SK-N-SH treated with all-trans-retinoic acid at 6 μM for 48 hours (cell line): Measurements from ENCODE around the gene RNF126.

Experiments
- ATAC-seq: fragments of 200-7000 bp; cut with Tn5 transposase; 3 replicates; pipeline ENCODE4 v1.9.1; 2020; ENCODE audit warnings: mild to moderate bottlenecking, moderate library complexity
- ARNTL ChIP-seq: fragments of 450-650 bp; formaldehyde crosslinking; IDR thresholded peaks from 2 replicates; pipeline ENCODE4 v1.5.0; 2020; ENCODE audit warnings: low read depth, mild to moderate bottlenecking, moderate library complexity, borderline replicate concordance
- BACH2 ChIP-seq: fragments of 250-450 bp; sonication (Bioruptor Pico); IDR thresholded peaks from 2 replicates; pipeline ENCODE4 v1.9.0; 2021; ENCODE audit warnings: mild to moderate bottlenecking, borderline replicate concordance
- CSDC2 ChIP-seq: fragments of 250-450 bp; sonication (Bioruptor Pico); IDR thresholded peaks from 2 replicates; pipeline ENCODE4 v1.5.0; 2020; ENCODE audit warnings: mild to moderate bottlenecking, moderate library complexity
- ESRRG ChIP-seq: fragments of 250-450 bp; sonication (Bioruptor Pico); IDR thresholded peaks from 2 replicates; pipeline ENCODE4 v1.6.1; 2021; ENCODE audit warnings: mild to moderate bottlenecking
- GLIS3 ChIP-seq: fragments of 250-450 bp; sonication (Bioruptor Pico); IDR thresholded peaks from 2 replicates; pipeline ENCODE4 v1.5.0; 2020; ENCODE audit warnings: mild to moderate bottlenecking, moderate library complexity
- OSR1 ChIP-seq: fragments of 250-450 bp; sonication (Bioruptor Pico); IDR thresholded peaks from 2 replicates; pipeline ENCODE4 v1.8.0; 2022; ENCODE audit warnings: moderate library complexity, mild to moderate bottlenecking, inconsistent platforms
- PATZ1 ChIP-seq: fragments of 250-450 bp; sonication (Bioruptor Pico); IDR thresholded peaks from 2 replicates; pipeline ENCODE4 v1.8.0; 2020; ENCODE audit warnings: mild to moderate bottlenecking, moderate library complexity, borderline replicate concordance
- PPARA ChIP-seq: fragments of 250-450 bp; sonication (Bioruptor Pico); IDR thresholded peaks from 2 replicates; pipeline ENCODE4 v1.5.0; 2020; ENCODE audit warnings: mild to moderate bottlenecking, borderline replicate concordance
- RARB ChIP-seq: fragments of 250-450 bp; sonication (Bioruptor Pico); IDR thresholded peaks from 2 replicates; pipeline ENCODE4 v1.8.0; 2021; ENCODE audit warnings: mild to moderate bottlenecking, moderate library complexity
- SNAI2 ChIP-seq: fragments of 250-450 bp; sonication (Bioruptor Pico); IDR thresholded peaks from 2 replicates; pipeline ENCODE4 v1.5.0; 2020; ENCODE audit warnings: mild to moderate bottlenecking, moderate library complexity
- TCF4 ChIP-seq: fragments of 250-450 bp; sonication (Bioruptor Pico); IDR thresholded peaks from 2 replicates; pipeline ENCODE4 v1.8.0; 2021; ENCODE audit warnings: mild to moderate bottlenecking, moderate library complexity, borderline replicate concordance
- TOX ChIP-seq: fragments of 250-450 bp; sonication (Bioruptor Pico); IDR thresholded peaks from 2 replicates; pipeline ENCODE4 v1.8.0; 2021; ENCODE audit warnings: mild to moderate bottlenecking, moderate library complexity, borderline replicate concordance
- TSHZ2 ChIP-seq: fragments of 250-450 bp; sonication (Bioruptor Pico); IDR thresholded peaks from 2 replicates; pipeline ENCODE4 v1.5.0; 2020; ENCODE audit warnings: mild to moderate bottlenecking, moderate library complexity
- ZC3H10 ChIP-seq: fragments of 250-450 bp; sonication (Bioruptor Pico); IDR thresholded peaks from 2 replicates; pipeline ENCODE4 v1.5.1; 2021; ENCODE audit warnings: mild to moderate bottlenecking, moderate library complexity
- ZFP3 ChIP-seq: fragments of 250-450 bp; sonication (Bioruptor Pico); IDR thresholded peaks from 2 replicates; pipeline ENCODE4 v1.5.0; 2020; ENCODE audit warnings: mild to moderate bottlenecking, moderate library complexity
- ZFP30 ChIP-seq: fragments of 450-650 bp; formaldehyde crosslinking; IDR thresholded peaks from 2 replicates; pipeline ENCODE4 v1.5.0; 2022; ENCODE audit warnings: mild to moderate bottlenecking, moderate library complexity
- ZNF565 ChIP-seq: fragments of 450-650 bp; formaldehyde crosslinking; conservative IDR thresholded peaks from 2 replicates; pipeline ENCODE4 v1.5.0; 2020; ENCODE audit warnings: low read depth, mild to moderate bottlenecking, moderate library complexity
- ZNF70 ChIP-seq: fragments of 450-650 bp; formaldehyde crosslinking; IDR thresholded peaks from 2 replicates; pipeline ENCODE4 v1.5.0; 2020; ENCODE audit warnings: mild to moderate bottlenecking, moderate library complexity
- ZNF8 ChIP-seq: fragments of 450-650 bp; formaldehyde crosslinking; IDR thresholded peaks from 2 replicates; pipeline ENCODE4 v1.5.0; 2020; ENCODE audit warnings: mild to moderate bottlenecking, moderate library complexity
- TF ChIP-seq, protein P1 (sequence below): fragments of 250-450 bp; sonication (Bioruptor Pico); IDR thresholded peaks from 2 replicates; pipeline ENCODE4 v1.5.1; 2020; ENCODE audit warnings: low read depth, mild to moderate bottlenecking, moderate library complexity
- TF ChIP-seq, protein P2 (sequence below): fragments of 250-450 bp; sonication (Bioruptor Pico); IDR thresholded peaks from 2 replicates; pipeline ENCODE4 v1.8.0; 2021; ENCODE audit warnings: low read depth, mild to moderate bottlenecking, moderate library complexity, borderline replicate concordance
- TF ChIP-seq, protein P3 (sequence below): fragments of 250-450 bp; sonication (Bioruptor Pico); IDR thresholded peaks from 2 replicates; pipeline ENCODE4 v1.5.1; 2021; ENCODE audit warnings: mild to moderate bottlenecking, moderate library complexity

The RNF126 gene

DNA sequence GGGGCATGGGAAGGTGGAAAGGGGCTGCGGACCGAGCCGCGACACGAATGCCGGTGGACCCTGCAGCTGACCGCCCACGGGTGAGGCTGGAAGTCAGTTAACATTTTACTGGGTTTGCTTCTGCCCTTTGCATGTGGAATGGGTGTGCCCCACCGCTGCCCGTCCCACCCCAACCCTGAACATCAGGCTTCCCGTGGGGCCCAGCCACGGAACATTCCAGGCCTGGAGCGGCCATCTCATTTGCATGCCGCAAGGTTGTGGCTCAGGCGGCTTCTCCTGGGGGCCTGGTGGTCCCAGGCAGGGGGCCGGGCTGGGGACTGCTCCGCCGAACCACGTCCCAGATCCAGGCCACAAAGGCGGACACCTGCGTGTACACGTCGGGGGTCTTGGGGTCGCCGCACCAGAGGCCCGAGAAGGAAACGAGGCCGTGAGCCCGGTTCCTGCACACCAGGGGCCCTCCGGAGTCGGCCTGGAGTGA lies 22.5 kb upstream of the RNF126 start:
- ATAC-seq: no peak
- TF ChIP-seq SNAI2 (CRISPR knock-in tag) (no peak), PATZ1 (no peak)

GRCh38 chr19:682678-683320 lies 19.8 kb upstream of the RNF126 start:
- TF ChIP-seq, protein P1, sequence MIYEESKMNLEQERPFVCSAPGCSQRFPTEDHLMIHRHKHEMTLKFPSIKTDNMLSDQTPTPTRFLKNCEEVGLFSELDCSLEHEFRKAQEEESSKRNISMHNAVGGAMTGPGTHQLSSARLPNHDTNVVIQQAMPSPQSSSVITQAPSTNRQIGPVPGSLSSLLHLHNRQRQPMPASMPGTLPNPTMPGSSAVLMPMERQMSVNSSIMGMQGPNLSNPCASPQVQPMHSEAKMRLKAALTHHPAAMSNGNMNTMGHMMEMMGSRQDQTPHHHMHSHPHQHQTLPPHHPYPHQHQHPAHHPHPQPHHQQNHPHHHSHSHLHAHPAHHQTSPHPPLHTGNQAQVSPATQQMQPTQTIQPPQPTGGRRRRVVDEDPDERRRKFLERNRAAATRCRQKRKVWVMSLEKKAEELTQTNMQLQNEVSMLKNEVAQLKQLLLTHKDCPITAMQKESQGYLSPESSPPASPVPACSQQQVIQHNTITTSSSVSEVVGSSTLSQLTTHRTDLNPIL (CRISPR knock-in tag): no peak
- TF ChIP-seq ZFP3 (CRISPR knock-in tag): no peak
- no peak for TF ChIP-seq OSR1 (CRISPR knock-in tag)
- no peak for TF ChIP-seq PATZ1
- TF ChIP-seq ARNTL (CRISPR knock-in tag): no peak
- TF ChIP-seq, protein P2, sequence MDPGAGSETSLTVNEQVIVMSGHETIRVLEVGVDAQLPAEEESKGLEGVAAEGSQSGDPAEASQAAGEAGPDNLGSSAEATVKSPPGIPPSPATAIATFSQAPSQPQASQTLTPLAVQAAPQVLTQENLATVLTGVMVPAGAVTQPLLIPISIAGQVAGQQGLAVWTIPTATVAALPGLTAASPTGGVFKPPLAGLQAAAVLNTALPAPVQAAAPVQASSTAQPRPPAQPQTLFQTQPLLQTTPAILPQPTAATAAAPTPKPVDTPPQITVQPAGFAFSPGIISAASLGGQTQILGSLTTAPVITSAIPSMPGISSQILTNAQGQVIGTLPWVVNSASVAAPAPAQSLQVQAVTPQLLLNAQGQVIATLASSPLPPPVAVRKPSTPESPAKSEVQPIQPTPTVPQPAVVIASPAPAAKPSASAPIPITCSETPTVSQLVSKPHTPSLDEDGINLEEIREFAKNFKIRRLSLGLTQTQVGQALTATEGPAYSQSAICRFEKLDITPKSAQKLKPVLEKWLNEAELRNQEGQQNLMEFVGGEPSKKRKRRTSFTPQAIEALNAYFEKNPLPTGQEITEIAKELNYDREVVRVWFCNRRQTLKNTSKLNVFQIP: no peak
- no peak for TF ChIP-seq RARB (CRISPR knock-in tag)
- TF ChIP-seq BACH2: no peak
- TF ChIP-seq ZC3H10: no peak
- ATAC-seq: no peak

- ATAC-seq: peak; percentile 66
- TF ChIP-seq PPARA (CRISPR knock-in tag) (no peak), BACH2 (no peak), SNAI2 (CRISPR knock-in tag) (no peak), TOX (no peak), ZNF8 (CRISPR knock-in tag) (no peak), ZNF565 (CRISPR knock-in tag) (no peak), ZFP30 (CRISPR knock-in tag) (no peak), ARNTL (CRISPR knock-in tag) (no peak), ZNF70 (no peak), TSHZ2 (CRISPR knock-in tag) (no peak), TCF4 (no peak), GLIS3 (CRISPR knock-in tag) (no peak), CSDC2 (no peak), ESRRG (no peak), PATZ1 (no peak)
- TF ChIP-seq, protein P1 (CRISPR knock-in tag): no peak
- TF ChIP-seq, protein P3, sequence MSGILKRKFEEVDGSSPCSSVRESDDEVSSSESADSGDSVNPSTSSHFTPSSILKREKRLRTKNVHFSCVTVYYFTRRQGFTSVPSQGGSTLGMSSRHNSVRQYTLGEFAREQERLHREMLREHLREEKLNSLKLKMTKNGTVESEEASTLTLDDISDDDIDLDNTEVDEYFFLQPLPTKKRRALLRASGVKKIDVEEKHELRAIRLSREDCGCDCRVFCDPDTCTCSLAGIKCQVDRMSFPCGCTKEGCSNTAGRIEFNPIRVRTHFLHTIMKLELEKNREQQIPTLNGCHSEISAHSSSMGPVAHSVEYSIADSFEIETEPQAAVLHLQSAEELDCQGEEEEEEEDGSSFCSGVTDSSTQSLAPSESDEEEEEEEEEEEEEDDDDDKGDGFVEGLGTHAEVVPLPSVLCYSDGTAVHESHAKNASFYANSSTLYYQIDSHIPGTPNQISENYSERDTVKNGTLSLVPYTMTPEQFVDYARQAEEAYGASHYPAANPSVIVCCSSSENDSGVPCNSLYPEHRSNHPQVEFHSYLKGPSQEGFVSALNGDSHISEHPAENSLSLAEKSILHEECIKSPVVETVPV (CRISPR knock-in tag): no peak
These were observed 18.3 kb upstream of the RNF126 start for GRCh38 chr19:681029-682019.
